ENCODE data around the gene SENP1. TPM values are rescaled to one million over a fixed set of nuclear protein-coding genes. Genes with fewer than 3 reads are reported as not detected.

The SENP1 gene
- total and polyA plus RNA-seq, 2 of the 13 experiments (the other 11 are each of a cell fraction or from before 2014, with no cell fraction given) = 14.0 to 20.2 TPM

GRCh38 chr12:48018618-48018995, 87.3 kb downstream of the SENP1 start:
- Histone ChIP-seq H3K4me3 (replicated peaks in 1 of 3; ENCODE audit: insufficient read depth in 1 of 3, low read depth in 2 of 3, low read length in 3 of 3) (no peak overlapping the region), H4K20me1 (ENCODE audit: insufficient read depth, low read length) (no peaks in the 10 kb centered on the region), H3K9me3 (ENCODE audit: low read length) (no peaks in the 10 kb centered on the region), H2AFZ (ENCODE audit: low read length) (no peak overlapping the region), H3K4me1 (ENCODE audit: insufficient read depth, low read length) (peaks cover 58% of the 10 kb centered on the region), H3K36me3 (replicated peaks in 1 of 2; ENCODE audit: control insufficient read depth in 1 of 2, insufficient read depth in 2 of 2, low read length in 2 of 2) (no peaks in the 10 kb centered on the region), H3K27ac (ENCODE audit: extremely low read length, insufficient read depth, low read length) (no peak overlapping the region), H3K4me2 (ENCODE audit: low read depth, low read length) (no peak overlapping the region), H3K79me2 (ENCODE audit: insufficient read depth, low read length) (no peaks in the 10 kb centered on the region), H3K9ac (ENCODE audit: insufficient read depth, low read depth, low read length) (no peak overlapping the region), H3K27me3 (ENCODE audit: control insufficient read depth in 1 of 2, insufficient read depth in 2 of 2, low read length in 2 of 2) (no peaks in the 10 kb centered on the region)
- DNase-seq (ENCODE audit: low spot score) = no peak
- ChIA-PET CTCF (ENCODE audit: low intra/inter-chr PET ratio, low total read pairs) (no interaction called here), POLR2A (interaction anchor here (1.3 kb wide), 1 partner anchor 18 kb away, joined by 3 read pairs; no protein-coding TSS in a partner anchor)
- in situ Hi-C loops (cut with HindIII; ENCODE audit: extremely low pct_ligation_motif_present, low pct_unique_long_range_greater_than_20kb) = no loop called here
- no TSS peak for BruUV-seq (replicated peaks)
- intact Hi-C loops (cut with micrococcal nuclease; ENCODE audit: unreplicated experiment) = no loop called here
- FAIRE-seq = no peak
- WGBS (ENCODE audit: low lambda C conversion rate) = 70% methylated on average over 4 of the region's 4 CpGs
- TF ChIP-seq ZBTB33 (CRISPR knock-in tag; IDR thresholded peaks at IDR 0.05) (no peak), SMARCE1 (IDR thresholded peaks at IDR 0.05; ENCODE audit: borderline replicate concordance) (no peak), NR0B2 (CRISPR knock-in tag; IDR thresholded peaks at IDR 0.05) (no peak), JARID2 (CRISPR knock-in tag; IDR thresholded peaks at IDR 0.05; ENCODE audit: insufficient replicate concordance) (no peak), HES4 (CRISPR knock-in tag; IDR thresholded peaks at IDR 0.05; ENCODE audit: borderline replicate concordance) (no peak), ZNF577 (CRISPR knock-in tag; IDR thresholded peaks at IDR 0.05; ENCODE audit: borderline replicate concordance, low read depth) (no peak), ZSCAN9 (CRISPR knock-in tag; IDR thresholded peaks at IDR 0.05; ENCODE audit: borderline replicate concordance) (no peak), RERE (CRISPR knock-in tag; IDR thresholded peaks at IDR 0.05; ENCODE audit: low read depth) (no peak), CREM (IDR thresholded peaks at IDR 0.05) (no peak), CREM (CRISPR knock-in tag; IDR thresholded peaks at IDR 0.05) (no peak), PHF21A (CRISPR knock-in tag; IDR thresholded peaks at IDR 0.05) (no peak), ZFP90 (CRISPR knock-in tag; IDR thresholded peaks at IDR 0.05; ENCODE audit: borderline replicate concordance) (no peak), ZNF773 (CRISPR knock-in tag; IDR thresholded peaks at IDR 0.05; ENCODE audit: borderline replicate concordance) (no peak), NRL (CRISPR knock-in tag; IDR thresholded peaks at IDR 0.05; ENCODE audit: borderline replicate concordance) (no peak), ZNF160 (CRISPR knock-in tag; IDR thresholded peaks at IDR 0.05) (no peak), ATF2 (CRISPR knock-in tag; IDR thresholded peaks at IDR 0.05) (no peak)
- ATAC-seq = no peak

Measured in HepG2 (cell line).